ENCODE measurements around the gene MAPK1.
"Not testable (repeated sequence)": the region's sequence is repeated elsewhere in the genome, so short reads cannot be mapped to it uniquely, and the experiment has no call there.

GRCh38 chr22:21817497-21817853 lies 50.0 kb downstream of the MAPK1 start:
- TF ChIP-seq POLR2AphosphoS5 (IDR thresholded peaks at IDR 0.05; ENCODE audit: borderline replicate concordance, low read depth, low read length); EZH2 (IDR thresholded peaks at IDR 0.05): not testable (repeated sequence)

Measured in SK-N-MC (cell line).